ENCODE measurements around the gene FAM135A.
"Not testable (repeated sequence)": the region's sequence is repeated elsewhere in the genome, so short reads cannot be mapped to it uniquely, and the experiment has no call there.

The FAM135A gene

DNA sequence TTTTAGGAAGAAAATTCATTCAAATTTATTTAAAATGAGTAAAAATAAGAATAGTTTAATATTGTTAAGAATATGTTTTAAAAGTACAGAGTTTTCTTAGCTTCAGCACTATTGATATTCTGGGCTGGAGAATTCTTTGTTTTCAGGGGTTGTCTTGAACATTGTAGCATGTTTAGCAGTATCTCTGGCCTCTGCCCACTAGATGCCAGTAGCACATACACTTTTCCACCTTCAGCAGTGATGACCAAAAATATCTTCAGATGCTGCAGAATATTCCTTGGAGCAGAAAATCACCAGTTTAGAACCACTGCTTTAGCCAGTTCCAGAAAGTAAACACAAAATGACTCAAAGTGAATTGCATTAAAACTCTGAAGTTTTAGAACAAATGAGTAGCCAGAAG, 134.0 kb downstream of the FAM135A start:
- DNase-seq (ENCODE audit: low spot score): peak; percentile 22

DNA sequence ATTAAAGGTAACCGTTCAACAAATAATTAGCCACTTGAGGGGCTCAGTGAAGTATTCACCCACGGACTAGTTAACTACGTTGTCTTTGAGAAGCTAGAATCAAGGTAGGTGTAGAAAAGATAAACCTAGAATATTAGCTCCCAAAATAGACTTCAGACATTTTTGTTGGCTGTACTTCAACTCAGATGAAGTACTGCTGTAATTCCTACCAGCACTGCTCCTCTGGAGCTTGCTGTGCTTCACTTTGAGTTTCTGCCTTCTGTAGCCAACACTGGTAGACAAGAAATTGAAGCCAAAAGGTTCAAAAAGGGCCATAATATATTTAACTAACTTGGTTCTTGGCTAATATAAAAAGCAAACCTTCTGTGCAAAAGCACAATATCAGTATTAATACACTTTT, 134.6 kb downstream of the FAM135A start:
- no peak for DNase-seq (ENCODE audit: low spot score)

DNA sequence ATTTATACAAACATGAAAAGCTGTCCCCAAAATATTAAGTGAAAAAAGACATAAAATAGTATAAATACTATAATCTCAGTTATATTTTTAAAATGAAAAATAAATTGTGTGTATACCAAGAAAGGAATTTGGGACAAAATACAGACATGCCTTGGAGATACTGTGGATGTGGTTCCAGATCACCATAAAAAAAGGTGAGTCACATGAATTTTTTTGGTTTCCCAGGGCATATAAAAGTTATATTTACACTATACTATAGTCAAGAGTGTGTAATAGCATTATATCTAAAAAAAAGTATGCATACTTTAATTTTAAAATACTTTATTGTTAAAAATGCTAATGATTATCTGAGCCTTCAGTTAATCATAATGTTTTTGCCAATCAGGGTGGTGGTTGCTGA, 136.0 kb downstream of the FAM135A start:
- DNase-seq (ENCODE audit: low spot score): no peak

DNA sequence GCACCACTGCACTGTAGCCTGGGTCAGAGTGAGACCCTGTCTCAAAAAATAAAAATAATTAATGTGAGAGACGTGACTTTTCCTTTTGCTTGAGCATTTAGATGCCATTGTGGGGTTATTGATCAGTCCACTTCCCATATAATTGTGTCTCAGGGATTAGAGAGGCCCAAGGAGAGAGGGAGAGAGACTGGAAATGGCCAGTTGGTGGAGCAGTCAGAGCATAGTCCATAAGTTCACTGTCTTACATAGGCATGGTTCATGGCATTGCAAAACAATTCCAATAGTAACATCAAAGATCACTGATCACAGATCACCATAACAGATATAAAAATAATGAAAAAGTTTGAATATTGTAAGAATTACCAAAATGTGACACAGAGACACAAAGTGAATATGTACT, 138.3 kb downstream of the FAM135A start:
- no peak for DNase-seq (ENCODE audit: low spot score)

GRCh38 chr6:70552286-70552940, 139.1 kb downstream of the FAM135A start:
- DNase-seq (ENCODE audit: low spot score): not testable (repeated sequence)

DNA sequence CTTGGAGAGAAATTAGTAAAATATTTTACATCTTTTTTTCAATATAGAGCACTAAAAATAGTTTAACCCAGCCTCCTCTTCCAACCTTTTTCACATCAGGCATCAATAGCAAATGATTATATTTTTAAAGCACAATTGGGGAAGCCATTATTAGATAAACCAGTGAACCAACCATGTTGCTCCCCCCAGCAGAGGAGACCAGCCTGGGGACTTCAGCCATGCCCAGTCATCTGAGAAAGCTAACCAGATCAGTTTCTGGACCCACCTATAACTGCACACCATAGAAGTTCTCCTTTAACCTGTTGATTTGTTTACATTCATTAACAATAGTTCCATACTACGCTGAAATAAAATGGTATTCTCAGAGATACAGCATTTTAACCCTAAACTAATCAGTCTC, 139.7 kb downstream of the FAM135A start:
- no peak for DNase-seq (ENCODE audit: low spot score)

DNA sequence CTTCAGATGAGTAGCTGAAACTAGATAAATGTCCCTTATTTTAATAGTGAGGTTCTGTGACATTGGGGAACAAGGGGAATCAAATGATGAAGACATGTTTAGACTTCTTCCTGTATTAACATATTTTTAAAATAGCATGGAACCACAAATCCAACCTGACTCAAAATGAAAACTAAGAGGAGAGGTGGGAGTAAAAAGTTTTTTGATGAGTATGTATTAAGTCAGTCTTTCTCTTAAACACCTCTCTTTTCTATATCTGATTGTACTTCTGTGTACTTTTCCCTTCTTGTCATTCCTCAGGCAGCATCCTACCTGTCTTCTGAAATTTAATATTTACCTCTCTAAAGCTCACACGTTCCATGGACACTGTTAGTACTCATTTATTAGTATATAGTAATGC, 144.7 kb downstream of the FAM135A start:
- no peak for DNase-seq (ENCODE audit: low spot score)

GRCh38 chr6:70562401-70562800, 149.1 kb downstream of the FAM135A start:
- DNase-seq (ENCODE audit: low spot score): not testable (repeated sequence)

DNA sequence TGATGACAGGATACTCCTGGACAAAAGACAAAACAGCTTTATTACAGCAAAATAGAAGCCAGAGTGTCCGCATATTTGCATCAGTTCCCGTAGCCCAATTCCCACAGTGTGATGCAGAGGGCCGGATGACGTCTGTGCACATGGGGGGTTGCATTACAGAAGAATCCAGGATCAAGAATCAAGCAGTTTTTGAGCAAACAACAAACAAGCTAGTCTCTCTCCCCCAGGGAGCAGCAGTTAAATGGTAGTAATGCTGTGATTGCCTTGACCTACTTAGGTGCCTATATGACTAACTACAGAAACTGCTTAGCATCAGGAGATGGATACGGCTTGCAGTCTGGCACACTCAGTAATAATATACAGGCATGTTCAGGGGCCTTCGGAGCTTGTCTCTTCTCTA, 150.2 kb downstream of the FAM135A start:
- no peak for DNase-seq (ENCODE audit: low spot score)

DNA sequence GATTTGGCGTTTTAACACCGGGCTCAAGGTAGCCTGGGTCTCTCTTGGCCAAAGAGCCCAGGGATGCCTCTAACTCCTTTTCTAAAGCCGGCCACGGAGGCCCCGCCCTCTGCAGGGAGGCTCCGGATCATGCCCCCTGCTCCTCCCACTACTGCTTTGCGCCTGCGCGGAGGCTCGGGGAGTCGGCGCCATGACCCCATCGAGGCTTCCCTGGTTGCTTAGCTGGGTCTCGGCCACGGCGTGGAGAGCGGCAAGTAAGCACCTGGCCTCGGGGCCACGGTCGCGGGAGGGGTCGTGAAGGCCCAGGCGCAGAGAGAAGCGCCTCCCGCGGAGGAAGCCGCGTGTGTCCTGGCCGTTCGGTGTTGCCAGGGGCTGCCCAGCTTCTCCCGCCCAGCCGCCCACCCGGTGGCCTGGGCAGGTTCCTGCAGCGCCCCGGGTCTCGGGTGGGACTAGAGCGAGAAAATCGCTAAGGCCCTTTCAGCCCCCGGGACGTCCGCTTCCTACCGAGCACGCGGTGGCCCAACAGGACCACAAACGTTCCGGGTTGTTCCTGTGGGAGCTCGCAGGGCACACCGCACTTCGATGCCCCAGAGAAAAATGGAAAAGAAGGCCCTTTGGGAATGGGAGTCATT, 153.6 kb downstream of the FAM135A start, which contains the start of gene SDHAF4:
Gene SDHAF4, plus strand, starts transcription at position 180 of the 632 bp plus-strand sequence. Its CDS starts 11 bp downstream, at position 191.
- peak; percentile 100 for DNase-seq (ENCODE audit: low spot score)

DNA sequence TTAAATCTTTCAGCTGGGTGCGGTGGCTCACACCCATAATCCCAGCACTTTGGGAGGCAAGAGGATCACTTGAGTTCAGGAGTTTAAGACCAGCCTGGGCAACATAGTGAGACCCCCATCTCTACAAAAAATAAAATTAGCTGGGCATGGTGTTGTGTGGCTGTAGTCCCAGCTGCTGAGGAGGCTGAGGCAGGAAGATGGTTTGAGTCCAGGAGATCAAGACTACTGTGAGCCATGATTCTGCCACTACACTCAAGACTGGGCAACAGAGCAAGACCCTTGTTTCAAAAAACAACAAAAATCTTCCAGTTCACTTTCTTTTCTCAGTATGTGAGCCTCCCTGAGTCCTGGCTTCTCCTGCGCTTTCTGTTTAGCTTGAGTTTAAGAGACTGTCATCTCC, 161.3 kb downstream of the FAM135A start:
- no peak for DNase-seq (ENCODE audit: low spot score)

DNA sequence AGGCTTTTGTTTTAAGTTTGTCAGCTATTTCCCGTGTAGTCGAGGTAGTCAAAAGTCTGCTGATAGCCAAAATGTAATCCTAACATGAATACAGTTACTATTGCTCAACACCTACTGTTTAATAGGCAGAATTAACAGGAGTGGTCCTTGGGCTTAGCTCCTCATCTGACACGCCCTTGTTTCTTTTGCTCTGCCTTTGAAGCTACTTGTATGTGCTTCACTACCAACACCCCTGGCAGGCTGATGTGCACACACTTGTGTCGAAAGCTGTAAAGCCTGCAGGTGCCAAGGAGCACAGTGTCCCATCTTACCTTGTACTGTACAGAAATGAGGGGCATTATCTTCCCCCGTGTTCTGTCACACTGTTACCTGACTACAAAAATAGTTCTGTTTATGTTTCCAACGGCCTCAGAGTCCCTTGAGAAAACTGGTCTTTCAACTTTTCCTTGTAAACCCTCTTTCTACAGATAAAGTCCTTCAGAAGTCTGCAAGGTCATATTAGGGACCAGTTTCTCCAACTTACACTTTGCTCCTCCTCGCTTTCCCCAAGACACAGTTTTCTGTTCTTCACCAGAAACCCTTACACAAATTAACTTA, 162.7 kb downstream of the FAM135A start:
- no peak for DNase-seq (ENCODE audit: low spot score)

GRCh38 chr6:70586114-70586513, 172.8 kb downstream of the FAM135A start:
- DNase-seq (ENCODE audit: low spot score): no peak

DNA sequence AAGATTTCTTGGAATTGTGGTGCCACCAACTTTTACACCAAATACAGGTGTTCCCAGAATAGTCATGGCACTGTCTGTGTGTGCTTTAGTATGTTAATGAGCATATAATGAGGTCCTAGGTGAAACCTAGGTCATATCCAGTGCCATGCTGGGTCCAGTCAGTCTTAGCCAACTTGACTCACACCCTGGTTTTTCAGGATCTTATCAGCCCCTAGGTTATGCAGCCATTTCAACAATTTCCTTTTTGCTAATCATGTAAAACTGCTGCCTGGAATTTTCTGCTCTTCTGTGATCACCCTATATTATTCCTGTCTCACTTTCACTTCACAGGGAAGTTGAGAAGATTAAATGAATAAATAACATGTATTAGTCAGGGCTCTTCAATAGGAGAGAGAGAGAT, 177.1 kb downstream of the FAM135A start:
- DNase-seq (ENCODE audit: low spot score): no peak

- DNase-seq (ENCODE audit: low spot score): no peak
Measured at GRCh38 chr6:70592391-70593117, 179.2 kb downstream of the FAM135A start.

- no peak for DNase-seq (ENCODE audit: low spot score)
Measured at GRCh38 chr6:70593118-70593486, 179.8 kb downstream of the FAM135A start.

GRCh38 chr6:70599187-70599586, 185.9 kb downstream of the FAM135A start:
- no peak for DNase-seq (ENCODE audit: low spot score)

DNA sequence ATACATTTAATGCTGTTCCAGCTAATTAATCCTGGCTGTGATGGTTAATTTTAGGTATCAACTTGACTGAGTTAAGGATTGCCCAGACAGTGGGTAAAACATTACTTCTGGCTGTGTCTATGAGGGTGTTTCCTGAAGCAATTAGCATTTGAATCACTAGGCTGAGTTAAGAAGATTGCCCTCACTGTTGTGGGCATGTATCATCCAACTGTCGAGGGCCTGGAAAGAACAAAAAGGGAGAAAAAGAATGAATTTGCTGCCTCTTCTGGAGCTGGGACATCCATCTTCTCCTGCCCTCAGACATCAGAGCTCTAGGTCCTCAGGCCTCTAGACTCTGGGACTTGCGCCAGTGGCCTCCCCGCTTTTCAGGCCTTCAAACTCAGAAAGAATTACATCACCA, 187.7 kb downstream of the FAM135A start:
- DNase-seq (ENCODE audit: low spot score): no peak

GRCh38 chr6:70604254-70604653, 190.9 kb downstream of the FAM135A start:
- no peak for DNase-seq (ENCODE audit: low spot score)

GRCh38 chr6:70607371-70607770, 194.1 kb downstream of the FAM135A start:
- not testable (repeated sequence) for DNase-seq (ENCODE audit: low spot score)

DNA sequence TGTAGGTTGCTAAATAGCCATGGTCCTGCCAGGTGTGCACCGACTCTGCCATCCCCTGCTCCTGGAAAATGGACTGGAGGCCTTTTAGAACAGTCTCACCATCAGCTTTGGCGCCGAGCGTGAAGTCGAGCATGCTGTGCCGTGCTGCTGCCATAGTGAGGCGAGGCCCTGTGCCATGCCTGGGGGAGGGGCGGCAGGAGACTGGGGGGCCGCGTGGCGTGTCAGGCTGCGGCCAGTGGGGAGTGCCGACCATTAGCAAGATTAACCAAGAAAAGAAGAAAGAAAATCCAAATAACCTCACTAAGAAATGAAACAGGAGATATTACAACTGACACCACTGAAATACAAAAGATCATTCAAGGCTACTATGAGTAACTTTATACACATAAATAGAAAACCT, 195.9 kb downstream of the FAM135A start:
- DNase-seq (ENCODE audit: low spot score): not testable (repeated sequence)
